HepG2 (cell line): Measurements from ENCODE around the gene PHEX.

Experiments used
- CTCF ChIP-seq: sonication (generic); formaldehyde crosslinking; IDR thresholded peaks from 2 replicates; pipeline ENCODE4 v1.5.0; 2020; ENCODE audit warnings: mild to moderate bottlenecking, missing genetic modification reagents, moderate library complexity
- HDAC1 ChIP-seq: sonication (generic); formaldehyde crosslinking; IDR thresholded peaks from 2 replicates; pipeline ENCODE4 v1.5.1; 2020; ENCODE audit warnings: mild to moderate bottlenecking, missing genetic modification reagents
- KLF6 ChIP-seq: IDR thresholded peaks from 2 replicates; pipeline ENCODE4 v1.8.0; 2016; ENCODE audit warnings: missing biosample characterization, missing genetic modification reagents
- MZF1 ChIP-seq: sonication (generic); formaldehyde crosslinking; IDR thresholded peaks from 2 replicates; pipeline ENCODE4 v1.8.1; 2023; ENCODE audit warnings: mild to moderate bottlenecking, missing genetic modification reagents, borderline replicate concordance
- NR2F1 ChIP-seq, 2 experiments: fragments of 450-650 bp in 1 of 2; formaldehyde crosslinking in 1 of 2; IDR thresholded peaks; 2 replicates each; pipeline versions ENCODE4 v1.5.0 to v1.6.1; 2016 to 2020; ENCODE audit warnings: mild to moderate bottlenecking in 1 of 2, missing compliant biosample characterization in 1 of 2, missing genetic modification reagents in 1 of 2, moderate library complexity in 1 of 2
- SUZ12 ChIP-seq: fragments of 150-350 bp; IDR thresholded peaks from 2 replicates; pipeline ENCODE4 v1.6.1; 2014; ENCODE audit warnings: low read depth, low read length
- TCF7L2 ChIP-seq: IDR thresholded peaks from 2 replicates; pipeline ENCODE4 v1.6.1; 2011; ENCODE audit warnings: mild to moderate bottlenecking, low read depth, low read length, moderate library complexity
- ZBTB33 ChIP-seq: sonication (generic); formaldehyde crosslinking; IDR thresholded peaks from 2 replicates; pipeline ENCODE4 v1.4.0; 2020; ENCODE audit warnings: missing genetic modification reagents
- ZFP37 ChIP-seq: sonication (generic); formaldehyde crosslinking; IDR thresholded peaks from 2 replicates; pipeline ENCODE4 v1.4.0; 2020; ENCODE audit warnings: missing genetic modification reagents, borderline replicate concordance
- ZNF232 ChIP-seq: sonication (generic); formaldehyde crosslinking; IDR thresholded peaks from 2 replicates; pipeline ENCODE4 v1.4.0; 2020; ENCODE audit warnings: missing genetic modification reagents, borderline replicate concordance
- ZNF567 ChIP-seq: sonication (generic); formaldehyde crosslinking; IDR thresholded peaks from 2 replicates; pipeline ENCODE4 v1.8.1; 2023; ENCODE audit warnings: mild to moderate bottlenecking, missing genetic modification reagents, borderline replicate concordance
- TF ChIP-seq, protein P1 (sequence below): sonication (generic); formaldehyde crosslinking; IDR thresholded peaks from 2 replicates; pipeline ENCODE4 v1.4.0; 2020; ENCODE audit warnings: missing genetic modification reagents, borderline replicate concordance
- TF ChIP-seq, protein P2 (sequence below): conservative IDR thresholded peaks from 2 replicates; pipeline ENCODE4 v1.6.1; 2018; ENCODE audit warnings: missing genetic modification reagents
- TF ChIP-seq, protein P3 (sequence below): sonication (generic); formaldehyde crosslinking; IDR thresholded peaks from 2 replicates; pipeline ENCODE4 v1.8.1; 2023; ENCODE audit warnings: mild to moderate bottlenecking, inconsistent platforms, moderate library complexity, missing genetic modification reagents, borderline replicate concordance

DNA sequence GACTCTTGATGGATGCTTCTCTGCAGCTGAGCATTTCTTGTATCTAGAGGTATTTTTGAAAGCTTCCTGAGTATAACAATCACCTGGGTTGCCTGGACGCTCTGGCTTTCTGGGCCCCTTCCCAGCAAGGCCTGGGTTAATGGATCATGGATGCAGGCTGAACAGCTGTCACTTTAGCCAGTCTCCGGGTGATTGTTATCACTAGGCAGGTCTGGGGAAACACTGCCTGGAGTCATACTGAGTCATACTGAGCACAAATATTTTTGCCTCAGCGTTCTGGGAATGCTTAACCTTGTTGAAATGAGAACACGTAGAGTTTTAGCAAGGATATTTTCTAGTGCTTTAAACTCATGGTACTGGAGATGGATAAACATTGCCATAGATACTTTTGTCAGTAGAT is 102.6 kb downstream of the PHEX start:
- TF ChIP-seq, protein P1, sequence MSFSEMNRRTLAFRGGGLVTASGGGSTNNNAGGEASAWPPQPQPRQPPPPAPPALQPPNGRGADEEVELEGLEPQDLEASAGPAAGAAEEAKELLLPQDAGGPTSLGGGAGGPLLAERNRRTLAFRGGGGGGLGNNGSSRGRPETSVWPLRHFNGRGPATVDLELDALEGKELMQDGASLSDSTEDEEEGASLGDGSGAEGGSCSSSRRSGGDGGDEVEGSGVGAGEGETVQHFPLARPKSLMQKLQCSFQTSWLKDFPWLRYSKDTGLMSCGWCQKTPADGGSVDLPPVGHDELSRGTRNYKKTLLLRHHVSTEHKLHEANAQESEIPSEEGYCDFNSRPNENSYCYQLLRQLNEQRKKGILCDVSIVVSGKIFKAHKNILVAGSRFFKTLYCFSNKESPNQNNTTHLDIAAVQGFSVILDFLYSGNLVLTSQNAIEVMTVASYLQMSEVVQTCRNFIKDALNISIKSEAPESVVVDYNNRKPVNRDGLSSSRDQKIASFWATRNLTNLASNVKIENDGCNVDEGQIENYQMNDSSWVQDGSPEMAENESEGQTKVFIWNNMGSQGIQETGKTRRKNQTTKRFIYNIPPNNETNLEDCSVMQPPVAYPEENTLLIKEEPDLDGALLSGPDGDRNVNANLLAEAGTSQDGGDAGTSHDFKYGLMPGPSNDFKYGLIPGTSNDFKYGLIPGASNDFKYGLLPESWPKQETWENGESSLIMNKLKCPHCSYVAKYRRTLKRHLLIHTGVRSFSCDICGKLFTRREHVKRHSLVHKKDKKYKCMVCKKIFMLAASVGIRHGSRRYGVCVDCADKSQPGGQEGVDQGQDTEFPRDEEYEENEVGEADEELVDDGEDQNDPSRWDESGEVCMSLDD (CRISPR knock-in tag), result no peak
- TF ChIP-seq KLF6 (CRISPR knock-in tag) (no peak), CTCF (no peak), SUZ12 (no peak), NR2F1 (CRISPR knock-in tag; IDR thresholded peaks at IDR 0.05) (no peak), ZFP37 (CRISPR knock-in tag) (no peak), ZBTB33 (CRISPR knock-in tag) (no peak), HDAC1 (CRISPR knock-in tag) (no peak), MZF1 (CRISPR knock-in tag) (no peak), ZNF232 (no peak), TCF7L2 (no peak), ZNF567 (CRISPR knock-in tag) (no peak)
- TF ChIP-seq, protein P2, sequence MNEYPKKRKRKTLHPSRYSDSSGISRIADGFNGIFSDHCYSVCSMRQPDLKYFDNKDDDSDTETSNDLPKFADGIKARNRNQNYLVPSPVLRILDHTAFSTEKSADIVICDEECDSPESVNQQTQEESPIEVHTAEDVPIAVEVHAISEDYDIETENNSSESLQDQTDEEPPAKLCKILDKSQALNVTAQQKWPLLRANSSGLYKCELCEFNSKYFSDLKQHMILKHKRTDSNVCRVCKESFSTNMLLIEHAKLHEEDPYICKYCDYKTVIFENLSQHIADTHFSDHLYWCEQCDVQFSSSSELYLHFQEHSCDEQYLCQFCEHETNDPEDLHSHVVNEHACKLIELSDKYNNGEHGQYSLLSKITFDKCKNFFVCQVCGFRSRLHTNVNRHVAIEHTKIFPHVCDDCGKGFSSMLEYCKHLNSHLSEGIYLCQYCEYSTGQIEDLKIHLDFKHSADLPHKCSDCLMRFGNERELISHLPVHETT (CRISPR knock-in tag), result no peak
- TF ChIP-seq, protein P3, sequence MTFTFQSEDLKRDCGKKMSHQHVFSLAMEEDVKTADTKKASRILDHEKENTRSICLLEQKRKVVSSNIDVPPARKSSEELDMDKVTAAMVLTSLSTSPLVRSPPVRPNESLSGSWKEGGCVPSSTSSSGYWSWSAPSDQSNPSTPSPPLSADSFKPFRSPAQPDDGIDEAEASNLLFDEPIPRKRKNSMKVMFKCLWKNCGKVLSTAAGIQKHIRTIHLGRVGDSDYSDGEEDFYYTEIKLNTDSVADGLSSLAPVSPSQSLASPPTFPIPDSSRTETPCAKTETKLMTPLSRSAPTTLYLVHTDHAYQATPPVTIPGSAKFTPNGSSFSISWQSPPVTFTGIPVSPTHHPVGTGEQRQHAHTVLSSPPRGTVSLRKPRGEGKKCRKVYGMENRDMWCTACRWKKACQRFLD (CRISPR knock-in tag), result no peak
